ENCODE data around the gene EPHB1. TPM values are rescaled to one million over a fixed set of nuclear protein-coding genes. Genes with fewer than 3 reads are reported as not detected.
"Not testable (repeated sequence)": the region's sequence is repeated elsewhere in the genome, so short reads cannot be mapped to it uniquely, and the experiment has no call there.

EPHB1 gene
- total RNA-seq, 2 donors from 2014 or later: 0.85 to 1.7 TPM

DNA sequence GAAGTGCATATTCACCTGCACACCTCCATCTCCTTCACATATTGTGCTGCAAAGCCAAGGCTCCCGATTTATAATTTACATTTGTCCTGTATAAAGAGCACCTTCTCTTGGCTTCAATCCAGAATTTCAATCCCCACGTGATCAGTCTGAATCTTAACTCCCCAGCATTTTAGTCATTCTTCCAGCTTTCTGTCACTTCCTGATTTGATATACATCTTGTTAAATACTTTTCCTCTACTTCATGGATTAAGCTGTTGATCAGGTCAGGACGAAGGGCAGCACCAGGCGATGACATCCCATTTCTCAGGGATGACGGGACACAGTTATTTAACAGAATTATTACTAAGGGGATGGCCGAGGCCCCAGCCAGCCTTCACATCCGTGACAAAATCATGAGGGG, 212.5 kb downstream of the EPHB1 start:
- intact Hi-C loops (cut with DNase I): no loop called here
- ATAC-seq: no peak

DNA sequence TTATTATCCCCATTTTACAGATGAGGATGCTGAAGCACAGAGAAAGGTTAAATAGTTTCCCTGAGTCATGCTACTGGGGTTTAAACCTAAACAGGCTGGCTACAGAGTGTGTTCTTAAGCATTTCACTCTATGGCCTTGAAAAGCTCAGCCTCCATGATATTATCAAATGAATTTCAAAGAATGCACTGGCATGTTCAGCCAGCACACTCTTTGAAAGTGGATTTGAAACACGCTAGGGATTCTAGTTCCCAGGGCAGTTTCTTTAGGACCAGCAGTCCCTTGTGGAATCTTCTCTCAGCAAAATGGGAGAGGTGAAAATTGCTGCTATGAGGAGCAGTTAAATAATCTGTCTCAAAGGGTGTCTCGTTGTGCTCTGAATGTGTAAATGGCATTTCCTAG, 213.3 kb downstream of the EPHB1 start:
- intact Hi-C loops (cut with DNase I): no loop called here
- no peak for DNase-seq
- ATAC-seq: no peak

More for the DNA sequence above, 212.5 kb downstream of the EPHB1 start:
- no peak for DNase-seq

DNA sequence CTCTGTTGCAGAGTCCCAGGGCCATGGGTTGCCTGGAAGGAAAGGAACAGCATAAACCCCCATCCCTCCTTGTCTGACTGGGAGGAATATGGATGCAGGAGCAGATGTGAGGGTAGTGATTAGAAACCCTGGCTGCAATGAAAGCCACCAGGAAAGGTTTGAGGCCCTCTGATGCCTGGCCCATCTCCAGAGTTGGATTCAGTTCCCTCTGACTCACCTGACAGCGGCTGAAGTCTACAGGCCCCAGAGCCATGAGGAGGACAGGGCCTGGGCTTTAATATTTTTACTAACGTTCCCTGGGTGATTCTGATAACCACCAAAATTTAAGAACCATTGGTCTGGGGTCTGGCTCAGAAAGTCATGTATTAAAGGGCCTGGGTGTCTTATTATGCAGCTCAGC, 214.0 kb downstream of the EPHB1 start:
- ATAC-seq (no peak), DNase-seq (no peak)
- intact Hi-C loops (cut with DNase I): no loop called here

DNA sequence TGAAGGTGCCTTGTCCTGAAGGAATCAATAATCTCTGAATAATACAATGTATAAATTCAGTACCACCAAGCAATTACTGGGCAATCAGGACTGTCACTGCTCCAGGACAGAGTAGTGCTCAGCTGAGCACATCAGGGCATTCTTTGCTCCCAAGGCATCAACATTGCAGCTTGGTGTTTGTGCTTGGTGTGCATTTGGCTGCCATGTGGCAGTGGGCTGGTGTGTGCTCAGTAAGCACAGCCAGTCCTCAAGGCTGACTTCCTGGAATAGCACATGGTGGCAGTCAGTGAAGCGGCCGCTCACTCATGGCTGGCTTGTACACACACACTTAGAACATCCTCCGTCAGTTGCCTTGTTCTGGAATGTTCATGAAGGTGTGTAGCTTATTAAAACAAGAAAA, 217.0 kb downstream of the EPHB1 start:
- no peak for ATAC-seq
- no peak for DNase-seq
- intact Hi-C loops (cut with DNase I): no loop called here

DNA sequence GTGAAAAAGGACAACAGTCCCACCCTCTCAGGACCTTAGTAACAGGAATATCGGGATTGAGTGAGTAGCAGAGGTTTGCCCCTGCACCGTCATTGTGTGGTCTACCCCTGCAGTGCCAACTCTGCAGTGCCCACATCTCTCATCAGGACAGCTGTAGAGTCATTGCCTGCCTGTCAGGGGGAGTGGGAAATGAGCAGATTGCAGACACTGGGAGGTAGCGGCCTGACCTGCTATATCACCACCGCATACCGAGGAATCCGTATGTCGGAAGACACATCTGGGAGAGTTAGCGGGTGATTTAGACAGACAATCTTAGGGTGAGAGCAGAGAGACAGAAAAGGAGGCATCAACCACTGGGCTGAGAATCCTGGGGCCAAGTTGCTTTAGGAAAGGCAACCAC, 218.1 kb downstream of the EPHB1 start:
- ATAC-seq (no peak), DNase-seq (no peak)

DNA sequence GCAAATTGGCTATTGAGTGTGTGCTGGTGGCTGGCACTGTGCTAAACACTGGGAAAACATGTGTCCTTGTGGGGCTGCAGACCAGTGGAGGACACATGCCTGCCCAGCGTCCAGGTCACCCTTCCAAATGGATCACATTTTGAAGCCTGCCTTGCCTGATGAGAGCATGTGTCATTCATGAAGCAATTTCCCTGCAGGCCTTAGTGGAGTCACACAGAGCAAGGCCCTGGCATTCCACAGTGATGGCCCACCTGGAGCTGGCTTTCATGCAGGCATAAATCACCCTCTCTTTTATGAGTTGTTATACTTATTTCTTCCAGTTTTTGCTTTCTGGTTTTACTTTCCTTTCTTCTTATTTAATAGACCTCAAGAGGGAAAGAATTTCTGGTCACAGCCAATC, 219.5 kb downstream of the EPHB1 start:
- intact Hi-C loops (cut with DNase I): no loop called here
- ATAC-seq: no peak
- DNase-seq: no peak

More for the DNA sequence above, 218.1 kb downstream of the EPHB1 start:
- intact Hi-C loops (cut with DNase I): no loop called here

DNA sequence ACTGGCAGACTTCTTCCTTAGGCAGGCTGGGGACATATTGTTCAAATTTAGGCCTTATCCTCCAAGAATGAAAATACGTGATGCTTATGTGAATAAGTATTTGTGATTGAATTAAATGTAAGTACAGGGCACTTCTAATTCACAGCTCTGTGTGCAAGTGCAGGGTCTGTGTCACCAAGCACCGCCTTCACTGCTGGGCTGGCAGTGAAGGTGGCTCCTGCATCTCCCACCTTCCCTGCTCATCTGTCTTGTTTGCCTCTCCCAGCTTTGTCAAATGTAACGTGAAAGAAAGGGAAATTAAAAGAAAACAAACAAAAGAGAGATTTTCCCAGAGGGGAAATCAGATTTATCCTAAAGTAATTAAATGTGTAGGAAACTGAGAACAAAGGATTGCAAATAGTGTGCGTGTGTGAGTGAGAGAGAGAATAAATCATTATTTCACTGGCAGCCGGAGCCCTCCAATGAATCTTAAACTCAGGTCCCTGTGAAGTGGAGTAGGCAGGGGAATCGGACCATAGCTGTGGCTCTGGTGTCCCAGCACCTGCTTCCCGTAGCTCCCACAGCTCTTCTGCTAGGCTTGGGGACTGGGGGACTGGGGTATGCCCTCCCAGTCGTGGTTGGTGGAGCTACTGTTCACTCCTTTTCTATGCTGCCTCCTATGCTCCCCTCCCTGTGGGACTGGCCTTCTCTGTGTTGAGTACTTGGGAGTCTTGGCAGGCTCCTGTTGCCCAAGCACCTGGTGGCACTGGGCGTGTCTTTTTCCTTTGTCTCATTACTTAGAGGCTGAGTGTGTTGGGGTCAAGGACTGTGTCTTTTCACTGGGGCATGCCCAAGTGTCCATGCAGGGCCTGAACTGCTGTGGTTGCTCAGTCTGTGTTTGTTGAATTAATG, 222.2 kb downstream of the EPHB1 start:
- DNase-seq: no peak
- intact Hi-C loops (cut with DNase I): no loop called here
- no peak for ATAC-seq

DNA sequence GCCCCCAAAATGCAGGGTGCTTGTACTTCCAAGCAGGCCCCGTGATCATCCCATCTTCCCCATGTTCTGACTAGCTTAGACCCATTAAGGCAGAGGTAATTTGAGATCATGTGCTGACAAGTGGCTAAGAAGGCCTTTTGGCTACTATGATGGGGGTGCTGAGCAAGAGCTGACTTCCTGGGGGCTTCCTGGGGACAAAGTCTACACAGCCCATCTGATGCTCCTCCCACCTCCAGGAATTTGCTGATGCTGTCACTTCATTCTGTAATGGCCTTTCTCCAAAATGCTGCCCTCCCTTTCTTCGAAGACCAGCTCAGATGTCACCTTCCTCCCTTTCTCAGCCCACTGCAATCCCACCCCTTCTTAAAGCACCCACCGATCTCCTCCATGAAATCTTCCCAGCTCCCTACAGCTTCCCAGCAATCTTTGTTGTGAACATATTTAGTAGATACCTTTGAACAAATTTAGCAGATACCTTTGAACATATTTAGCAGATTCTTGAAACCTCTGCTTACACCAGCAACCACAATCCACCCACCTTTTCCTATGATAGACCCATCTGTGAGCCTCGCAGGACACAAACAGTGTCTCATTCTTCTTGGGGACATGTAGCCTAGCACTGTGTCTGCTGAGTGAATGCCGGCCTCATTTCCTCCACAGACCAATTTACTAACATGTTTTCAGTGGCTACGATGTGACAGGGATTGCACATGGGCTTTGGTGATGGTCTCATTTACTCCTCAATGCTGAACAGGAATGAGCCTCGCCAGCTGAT, 223.3 kb downstream of the EPHB1 start:
- DNase-seq (no peak), ATAC-seq (no peak)
- intact Hi-C loops (cut with DNase I): no loop called here

DNA sequence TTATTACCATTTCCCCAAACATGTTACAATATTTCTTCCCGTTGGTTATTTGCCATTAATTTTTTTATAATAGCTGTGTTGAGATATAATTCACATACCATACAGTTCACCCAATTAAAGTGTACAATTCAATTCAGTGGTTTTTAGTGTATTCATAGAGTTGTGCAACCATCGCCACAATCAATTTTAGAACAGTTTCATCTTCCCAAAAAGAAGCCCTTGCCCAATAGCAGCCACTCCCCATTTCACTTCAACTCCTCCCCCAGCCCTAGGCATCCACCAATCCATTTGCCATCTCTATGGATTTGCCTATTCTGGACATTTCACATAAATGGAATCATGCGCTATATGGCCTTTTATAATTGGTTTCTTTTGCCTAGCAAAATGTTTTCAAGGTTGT, 225.1 kb downstream of the EPHB1 start:
- intact Hi-C loops (cut with DNase I): no loop called here
- ATAC-seq (no peak), DNase-seq (no peak)

DNA sequence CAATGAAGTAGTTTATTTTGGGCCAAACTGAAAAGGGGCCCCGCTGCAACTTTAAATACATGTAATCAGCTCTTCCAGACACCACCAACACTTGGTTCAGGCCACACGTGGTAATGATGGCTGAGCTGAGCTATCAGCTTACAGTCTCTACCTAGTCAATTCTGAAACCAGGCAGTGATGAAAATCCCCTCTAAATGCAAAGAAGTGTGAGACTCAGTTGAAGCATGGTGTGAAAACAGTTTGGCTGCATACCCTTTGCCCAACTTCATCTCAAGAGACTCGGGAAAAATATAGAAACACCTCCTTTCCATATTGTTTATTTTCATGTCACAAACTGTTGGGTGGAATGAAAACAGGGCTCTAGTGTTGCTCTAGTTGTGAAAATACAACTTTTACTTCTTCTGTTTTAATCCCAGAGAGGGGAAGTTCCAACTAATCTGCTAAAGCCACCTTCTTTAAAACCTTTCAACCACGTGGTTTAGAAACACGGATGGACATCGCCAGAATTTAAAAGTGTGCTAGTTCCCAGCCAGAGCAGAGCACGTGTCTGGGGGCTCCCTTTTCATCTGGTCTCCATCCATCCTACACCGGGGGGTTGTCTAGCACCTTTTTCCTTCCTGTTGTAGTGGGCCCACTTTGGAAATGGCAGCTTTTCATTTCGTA, 229.1 kb downstream of the EPHB1 start:
- intact Hi-C loops (cut with DNase I): no loop called here
- DNase-seq (no peak), ATAC-seq (no peak)

DNA sequence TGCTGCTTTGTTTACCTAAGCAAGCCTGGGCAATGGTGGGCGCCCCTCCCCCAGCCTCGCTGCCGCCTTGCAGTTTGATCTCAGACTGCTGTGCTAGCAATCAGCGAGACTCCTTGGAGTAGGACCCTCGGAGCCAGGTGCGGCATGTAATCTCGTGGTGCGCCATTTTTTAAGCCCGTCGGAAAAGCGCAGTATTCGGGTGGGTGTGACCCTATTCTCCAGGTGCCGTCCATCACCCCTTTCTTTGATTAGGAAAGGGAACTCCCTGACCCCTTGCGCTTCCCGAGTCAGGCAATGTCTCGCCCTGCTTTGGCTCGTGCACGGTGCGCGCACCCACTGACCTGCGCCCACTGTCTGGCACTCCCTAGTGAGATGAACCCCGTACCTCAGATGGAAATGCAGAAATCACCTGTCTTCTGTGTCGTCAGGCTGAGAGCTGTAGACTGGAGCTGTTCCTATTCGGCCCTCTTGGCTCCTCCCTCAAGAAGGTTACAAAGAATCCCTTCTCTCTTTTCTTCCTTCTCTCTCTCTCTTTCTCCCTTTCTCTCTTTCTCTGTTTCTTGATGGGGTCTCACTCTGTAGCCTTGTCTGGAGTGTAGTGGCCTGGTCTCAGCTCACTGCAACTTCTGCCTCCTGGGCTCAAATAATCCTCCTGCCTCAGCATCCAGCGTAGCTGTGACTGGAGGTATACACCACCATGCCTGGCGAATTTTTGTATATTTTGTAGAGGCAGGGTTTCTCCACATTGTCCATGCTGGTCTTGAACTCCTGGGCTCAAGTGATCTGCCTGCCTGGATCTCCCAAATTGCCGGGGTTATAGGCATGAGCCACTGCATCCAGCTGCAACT, 235.9 kb downstream of the EPHB1 start:
- intact Hi-C loops (cut with DNase I); DNase-seq; ATAC-seq: not testable (repeated sequence)

DNA sequence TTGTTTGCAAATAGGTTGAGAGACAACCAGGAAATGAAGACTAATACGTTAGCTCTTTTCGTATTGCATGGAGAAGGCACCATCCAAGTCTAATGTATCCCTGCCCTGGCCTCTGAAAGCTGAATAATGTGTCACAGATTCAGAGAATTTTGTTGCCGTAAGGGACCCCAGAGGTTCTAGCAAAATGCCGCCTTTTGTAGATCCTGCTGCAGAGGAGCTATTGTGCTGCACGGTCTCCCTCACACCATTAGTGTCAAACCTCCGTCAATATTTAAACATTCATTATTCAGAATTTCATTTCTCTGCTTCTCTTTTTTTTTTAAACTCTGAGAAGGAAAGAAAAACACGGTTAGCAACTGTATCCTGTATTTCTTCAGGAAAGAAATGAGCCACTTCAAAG, 238.7 kb downstream of the EPHB1 start:
- ATAC-seq: no peak
- intact Hi-C loops (cut with DNase I): no loop called here
- no peak for DNase-seq

DNA sequence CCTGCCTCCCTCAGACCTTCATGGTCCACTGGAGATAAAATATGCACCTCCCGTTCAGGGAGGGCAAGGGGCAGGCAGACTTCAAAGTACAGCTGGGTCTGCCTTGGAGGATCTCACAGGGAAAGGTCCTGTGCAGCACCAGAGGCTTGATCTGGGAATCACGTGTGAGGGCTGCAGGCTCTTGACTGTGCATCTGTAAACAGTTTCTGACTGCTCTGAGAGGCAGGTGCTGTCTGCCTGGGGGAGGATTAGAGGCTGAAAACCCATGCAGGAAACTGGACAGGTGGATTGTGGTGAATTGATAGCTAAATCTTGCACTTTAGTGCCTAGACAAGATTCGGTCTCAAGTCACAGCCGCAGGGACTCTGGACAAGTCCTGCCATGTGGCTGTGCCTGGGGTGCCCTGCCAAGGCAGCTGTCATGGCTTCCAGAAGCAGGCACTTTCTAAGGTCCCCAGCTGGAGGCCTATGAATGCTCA, 239.3 kb downstream of the EPHB1 start:
- intact Hi-C loops (cut with DNase I): no loop called here
- DNase-seq (no peak), ATAC-seq (no peak)

DNA sequence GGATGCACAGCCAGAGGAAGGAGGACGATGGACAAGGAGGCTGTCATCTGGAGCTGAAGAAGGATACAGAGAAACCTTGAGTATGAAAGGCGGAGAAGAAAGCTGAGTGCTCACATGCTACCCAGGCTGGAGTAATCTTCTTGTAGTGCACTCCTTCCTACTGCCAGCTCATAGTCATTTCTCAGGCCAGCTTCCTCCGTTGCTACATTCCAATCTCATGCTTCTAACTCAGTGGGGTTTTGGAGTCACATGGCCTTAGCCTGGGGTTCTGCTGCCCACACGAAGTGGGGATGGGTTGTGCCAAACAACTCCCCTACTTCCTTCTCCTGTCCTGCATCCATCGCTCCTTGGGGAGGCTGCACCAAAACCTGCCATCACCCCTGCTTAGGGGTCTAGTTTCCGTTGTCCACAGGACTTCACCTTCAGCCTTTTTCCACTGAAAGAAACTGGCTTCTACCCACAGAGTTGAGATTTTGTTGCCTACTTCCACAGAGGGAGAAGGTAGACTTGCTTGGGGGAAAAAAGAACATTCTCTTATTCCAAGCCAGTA, 239.9 kb downstream of the EPHB1 start:
- ATAC-seq (no peak), DNase-seq (no peak)
- intact Hi-C loops (cut with DNase I): no loop called here

DNA sequence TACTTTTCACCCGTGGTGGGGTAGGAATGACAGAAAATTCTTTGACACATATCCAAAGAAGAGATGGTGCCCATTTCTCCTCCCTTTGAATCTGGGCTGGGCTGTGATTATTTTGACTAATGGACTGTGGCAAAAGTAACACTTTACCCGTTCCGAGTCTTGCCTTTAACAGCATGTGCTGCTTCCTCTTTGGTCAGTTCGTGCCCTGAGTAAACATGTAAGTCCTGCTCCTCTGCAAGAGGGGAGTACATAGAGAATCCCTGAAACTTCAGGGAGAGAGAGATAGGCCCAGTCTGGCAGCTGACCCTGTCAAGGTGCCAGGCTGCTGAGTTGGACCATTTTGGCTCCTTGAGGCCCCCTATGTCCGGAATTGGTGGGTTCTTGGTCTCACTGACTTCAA, 243.1 kb downstream of the EPHB1 start:
- ATAC-seq (no peak), DNase-seq (no peak)
- intact Hi-C loops (cut with DNase I): no loop called here

DNA sequence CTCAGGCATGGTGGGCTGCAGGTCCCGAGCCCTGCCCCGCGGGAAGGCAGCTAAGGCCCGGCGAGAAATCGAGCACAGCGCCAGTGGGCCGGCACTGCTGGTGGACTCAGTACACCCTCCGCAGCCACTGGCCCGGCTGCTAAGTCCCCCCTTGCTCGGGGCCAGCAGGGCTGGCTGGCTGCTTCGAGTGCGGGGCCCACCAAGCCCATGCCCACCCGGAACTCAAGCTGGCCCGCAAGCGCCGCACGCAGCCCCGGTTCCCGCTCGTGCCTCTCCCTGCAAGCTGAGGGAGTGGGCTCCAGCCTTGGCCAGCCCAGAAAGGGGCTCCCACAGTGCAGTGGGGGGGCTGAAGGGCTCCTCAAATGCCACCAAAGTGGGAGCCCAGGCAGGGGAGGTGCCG, 244.5 kb downstream of the EPHB1 start:
- DNase-seq; ATAC-seq; intact Hi-C loops (cut with DNase I): not testable (repeated sequence)

DNA sequence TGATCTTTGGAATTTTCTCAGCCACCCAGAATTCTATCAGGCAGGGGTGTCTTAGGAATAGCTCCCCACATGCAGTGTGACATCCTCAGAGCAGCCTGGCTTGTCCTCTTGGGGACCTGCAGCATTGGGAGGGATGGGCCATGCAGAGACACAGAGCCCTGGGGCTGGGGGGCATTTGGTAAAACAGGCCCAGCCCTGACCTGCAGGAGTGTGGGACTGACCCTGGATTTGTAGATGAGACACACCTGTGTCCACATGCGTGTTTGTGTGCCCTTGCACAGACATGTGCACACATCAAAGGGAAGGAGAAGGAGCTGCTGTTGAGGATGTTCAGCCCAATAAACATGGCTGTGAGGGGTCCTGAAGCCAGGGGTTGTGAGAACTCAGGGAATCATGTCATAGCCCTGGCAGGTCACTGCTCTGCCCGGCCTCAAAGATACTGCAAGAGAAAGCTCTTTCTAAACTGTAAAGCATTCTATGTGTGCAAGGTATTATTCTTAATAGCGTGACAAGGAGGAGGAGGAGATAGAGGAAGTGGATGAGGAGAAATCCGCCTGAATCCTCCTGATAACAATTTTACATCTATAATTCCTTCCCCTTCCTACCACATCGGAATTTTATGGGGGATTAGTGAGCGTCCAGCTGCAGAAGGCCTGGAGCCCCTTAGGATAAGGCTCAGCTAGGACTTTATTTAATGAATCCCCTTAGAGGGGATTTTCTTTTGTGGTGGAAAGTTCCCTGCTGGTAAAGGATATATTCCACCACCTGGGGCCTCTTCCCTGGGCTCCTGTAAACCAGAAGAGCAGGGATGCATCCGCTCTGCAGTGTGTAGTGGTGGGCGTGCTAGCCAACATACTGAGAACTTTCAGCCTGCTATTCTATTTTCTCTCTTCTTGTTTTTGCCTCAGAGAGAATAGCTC, 245.5 kb downstream of the EPHB1 start:
- DNase-seq (no peak), ATAC-seq (no peak)
- intact Hi-C loops (cut with DNase I): no loop called here

DNA sequence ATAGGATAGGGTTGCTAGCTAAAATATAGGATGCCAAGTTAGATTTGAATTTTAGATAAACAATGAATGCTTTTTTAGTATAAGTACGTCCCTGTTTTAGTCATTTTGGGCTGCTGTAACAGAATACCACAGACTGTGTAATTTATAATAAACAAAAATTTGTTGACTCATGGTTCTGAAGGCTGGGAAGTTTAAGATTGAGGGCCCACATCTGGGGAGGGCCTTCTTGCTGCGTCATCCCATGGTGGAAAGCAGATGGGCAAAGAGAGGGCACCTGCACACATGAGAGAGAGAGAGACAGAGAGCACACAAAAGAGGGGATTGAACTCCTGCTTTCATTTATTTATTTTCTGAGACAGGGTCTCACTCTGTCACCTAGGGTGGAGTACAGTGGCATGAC, 246.5 kb downstream of the EPHB1 start:
- DNase-seq (no peak), ATAC-seq (no peak)
- intact Hi-C loops (cut with DNase I): no loop called here

Data from left cardiac atrium (tissue), 4 donors.